Gastroesophageal sphincter (tissue), 3 donors: ENCODE results near the gene NDOR1.

Source experiments
- CTCF ChIP-seq, 4 experiments: fragments of 200-600 bp in 2 of 4; fragments of 450-650 bp in 2 of 4; sonication (generic) in 1 of 4; IDR thresholded peaks; one replicate each; pipeline ENCODE4 v1.5.1; 2017 to 2019; ENCODE audit warnings: antibody characterized with exemption in 4 of 4, mild to moderate bottlenecking in 2 of 4, moderate library complexity in 2 of 4
- POLR2A ChIP-seq, 2 donors: fragments of 450-650 bp; IDR thresholded peaks; one replicate each; pipeline ENCODE4 v1.6.1; 2017; ENCODE audit warnings: antibody characterized with exemption in 2 of 2, mild to moderate bottlenecking in 2 of 2, moderate library complexity in 1 of 2
- POLR2AphosphoS5 ChIP-seq: sonication (generic); formaldehyde crosslinking; IDR thresholded peaks from one replicate; pipeline ENCODE4 v1.6.1; 2017; ENCODE audit warnings: antibody characterized with exemption

- TF ChIP-seq CTCF (IDR thresholded peaks at IDR 0.05) (no peak), POLR2AphosphoS5 (no peak), POLR2A (IDR thresholded peaks at IDR 0.05) (no peak)
Observed at GRCh38 chr9:137230705-137231371, 25.3 kb downstream of the NDOR1 start, which contains the start of gene SLC34A3.
